Adrenal gland (tissue), 5 donors: Measurements from ENCODE around the gene FBXL7.

Experiments
- POLR2A ChIP-seq, 2 donors: fragments of 450-650 bp; IDR thresholded peaks; one replicate each; pipeline ENCODE4 v1.6.1; 2017; ENCODE audit warnings: antibody characterized with exemption in 2 of 2, mild to moderate bottlenecking in 2 of 2, moderate library complexity in 1 of 2
- TF ChIP-seq, protein P1 (sequence below), 6 experiments: fragments of 450-650 bp in 4 of 6; fragments of 200-600 bp in 2 of 6; sonication (generic) in 1 of 6; IDR thresholded peaks; 1 replicate in 5 of 6; 2 replicates in 1 of 6; pipeline versions ENCODE4 v1.5.1 to v1.8.0; 2016 to 2021; ENCODE audit warnings: antibody characterized with exemption in 6 of 6, mild to moderate bottlenecking in 2 of 6, moderate library complexity in 1 of 6
- donor health status: DM: no; HTN: no; CAD: no.

DNA sequence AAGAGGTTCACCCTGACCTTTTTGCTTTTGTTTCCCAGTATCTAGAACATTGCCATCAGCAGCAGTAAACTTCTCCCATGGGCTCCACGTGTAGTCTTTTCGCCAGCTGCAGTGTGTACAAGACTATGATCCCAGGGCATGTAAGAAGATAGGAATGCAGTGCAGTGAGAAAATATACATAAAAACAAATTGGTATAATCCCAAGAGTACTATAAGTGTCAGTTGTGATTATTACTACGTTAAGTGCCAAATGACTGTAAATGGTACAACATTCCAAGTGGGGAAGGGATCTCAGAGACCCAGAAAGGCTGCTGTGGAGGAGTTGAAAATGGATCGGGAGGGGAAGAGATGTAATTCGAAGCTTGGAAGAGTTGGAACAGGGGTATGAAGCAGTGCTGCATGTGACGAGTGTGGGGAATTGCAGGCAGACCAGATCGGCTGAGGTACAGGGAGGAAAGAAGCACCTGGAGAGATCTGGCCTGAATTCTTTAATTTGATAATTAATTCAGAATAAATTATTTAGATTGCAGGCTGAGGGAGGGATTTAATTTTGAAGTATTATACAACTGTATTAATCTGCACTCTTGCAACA is 95.1 kb downstream of the FBXL7 start:
- TF ChIP-seq, protein P1, sequence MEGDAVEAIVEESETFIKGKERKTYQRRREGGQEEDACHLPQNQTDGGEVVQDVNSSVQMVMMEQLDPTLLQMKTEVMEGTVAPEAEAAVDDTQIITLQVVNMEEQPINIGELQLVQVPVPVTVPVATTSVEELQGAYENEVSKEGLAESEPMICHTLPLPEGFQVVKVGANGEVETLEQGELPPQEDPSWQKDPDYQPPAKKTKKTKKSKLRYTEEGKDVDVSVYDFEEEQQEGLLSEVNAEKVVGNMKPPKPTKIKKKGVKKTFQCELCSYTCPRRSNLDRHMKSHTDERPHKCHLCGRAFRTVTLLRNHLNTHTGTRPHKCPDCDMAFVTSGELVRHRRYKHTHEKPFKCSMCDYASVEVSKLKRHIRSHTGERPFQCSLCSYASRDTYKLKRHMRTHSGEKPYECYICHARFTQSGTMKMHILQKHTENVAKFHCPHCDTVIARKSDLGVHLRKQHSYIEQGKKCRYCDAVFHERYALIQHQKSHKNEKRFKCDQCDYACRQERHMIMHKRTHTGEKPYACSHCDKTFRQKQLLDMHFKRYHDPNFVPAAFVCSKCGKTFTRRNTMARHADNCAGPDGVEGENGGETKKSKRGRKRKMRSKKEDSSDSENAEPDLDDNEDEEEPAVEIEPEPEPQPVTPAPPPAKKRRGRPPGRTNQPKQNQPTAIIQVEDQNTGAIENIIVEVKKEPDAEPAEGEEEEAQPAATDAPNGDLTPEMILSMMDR (IDR thresholded peaks at IDR 0.05) = no peak
- no peak for TF ChIP-seq POLR2A (IDR thresholded peaks at IDR 0.05)
